Spleen (tissue), 13 donors: Measurements from ENCODE around the gene LAMB1. TPM values are rescaled to one million over a fixed set of nuclear protein-coding genes. Genes with fewer than 3 reads are reported as not detected.
A peak's percentile ranks its signal among the peaks of the same experiment; 100 is the strongest.

Experiments used
- DNase-seq: peaks from one replicate; pipeline ENCODE4 v3.0.0-alpha.2; 2020
- H3K27ac ChIP-seq, 8 donors: fragments of 200-600 bp; sonication (generic) in 7 of 8; 1 replicate in 4 of 8; 2 replicates in 4 of 8; pipeline versions ENCODE4 v1.5.0 to v1.8.0; 2016 to 2021; ENCODE audit warnings: inconsistent platforms in 4 of 8, mild to moderate bottlenecking in 4 of 8, moderate library complexity in 1 of 8
- H3K27me3 ChIP-seq, 7 donors: fragments of 200-600 bp; sonication (generic) in 6 of 7; replicated peaks in 1 of 7; 1 replicate in 4 of 7; 2 replicates in 3 of 7; pipeline versions ENCODE4 v1.5.0 to v1.8.0; 2016 to 2021; ENCODE audit warnings: inconsistent platforms in 3 of 7, mild to moderate bottlenecking in 1 of 7
- H3K36me3 ChIP-seq, 6 donors: fragments of 200-600 bp; sonication (generic) in 5 of 6; 1 replicate in 4 of 6; 2 replicates in 2 of 6; pipeline versions ENCODE4 v1.5.0 to v1.8.0; 2016 to 2021; ENCODE audit warnings: inconsistent platforms in 2 of 6
- H3K4me1 ChIP-seq, 6 donors: fragments of 200-600 bp; sonication (generic) in 5 of 6; 1 replicate in 3 of 6; 2 replicates in 3 of 6; pipeline versions ENCODE4 v1.5.0 to v1.8.0; 2016 to 2021; ENCODE audit warnings: inconsistent platforms in 3 of 6
- H3K4me3 ChIP-seq, 8 donors: fragments of 200-600 bp; sonication (generic) in 7 of 8; 1 replicate in 4 of 8; 2 replicates in 4 of 8; pipeline versions ENCODE4 v1.5.0 to v1.8.0; 2016 to 2021; ENCODE audit warnings: inconsistent platforms in 4 of 8, mild to moderate bottlenecking in 4 of 8, moderate library complexity in 2 of 8
- H3K9me3 ChIP-seq, 8 donors: fragments of 200-600 bp; sonication (generic) in 7 of 8; 1 replicate in 4 of 8; 2 replicates in 4 of 8; pipeline versions ENCODE4 v1.5.0 to v1.8.0; 2016 to 2021; ENCODE audit warnings: inconsistent platforms in 4 of 8
- CTCF ChIP-seq, 11 experiments: fragments of 200-600 bp in 7 of 11; fragments of 450-650 bp in 4 of 11; sonication (generic) in 4 of 11; IDR thresholded peaks in 8 of 11; conservative IDR thresholded peaks in 3 of 11; 1 replicate in 7 of 11; 2 replicates in 4 of 11; pipeline versions ENCODE4 v1.4.0 to v1.8.0; 2016 to 2021; ENCODE audit warnings: antibody characterized with exemption in 11 of 11, inconsistent platforms in 4 of 11, mild to moderate bottlenecking in 1 of 11
- POLR2A ChIP-seq, 3 donors: fragments of 450-650 bp; IDR thresholded peaks; one replicate each; pipeline ENCODE4 v1.5.1; 2017; ENCODE audit warnings: antibody characterized with exemption in 3 of 3, mild to moderate bottlenecking in 1 of 3
- POLR2AphosphoS5 ChIP-seq, 3 donors: sonication (generic); formaldehyde crosslinking; IDR thresholded peaks; one replicate each; pipeline ENCODE4 v1.5.1; 2017; ENCODE audit warnings: antibody characterized with exemption in 3 of 3
- WGBS, 5 donors: extraction: QIAGEN DNeasy Blood & Tissue Kit in 3 of 5; methylation state at CpG; one replicate each; pipeline versions ENCODE4 v1.1.5 to v1.1.7; 2013 to 2018; 5-methylcytosine and 5-hydroxymethylcytosine counted together
- intact Hi-C: fragments of 100-400 bp; cut with DNase I; formaldehyde crosslinking; loops from one replicate; pipeline ENCODE4 v1.15.0; 2023; ENCODE audit warnings: low total_unique reads
- long read RNA-seq, 2 donors: transcript quantifications; one replicate each; lab custom pipeline, GENCODE V29; 2026
- polyA plus RNA-seq, 3 donors: library from polyadenylated mRNA; stranded (reverse); fragments of 200-250 nt; gene quantifications; one replicate each; pipeline ENCODE4 v1.2.1, GENCODE V29; 2013
- total RNA-seq, 7 donors: library from RNA; depleted of rRNA in 3 of 7; stranded (reverse); fragments of >200 nt in 3 of 7; fragmentation: NEBNext Ultra II Directional in 4 of 7; extraction: Animal tissue kit (Norgen Biotek cat#: 25700) in 4 of 7; gene quantifications; one replicate each; pipeline versions ENCODE4 v1.1.0 to v1.2.1, GENCODE V29; 2016 to 2021
- donor health status: healthy with polysubstance abuse.
- donor health status: DM: no; HTN: no; CAD: no; lungs with moderate emphysema.
- donor health status: DM: no; HTN: no; CAD: no.
- donor health status: Bipolar disorder and iron deficiency.
- donor health status: healthy.
- donor health status: DM: no; HTN: no; CAD: no.
- donor health status: DM: yes; HTN: yes; CAD: no.

The LAMB1 gene
- 100 to 1,000 TPM in 6 of 7 donors, 10 to 100 TPM in 1; 66.4 to 181 (median 149) TPM for total RNA-seq
- polyA plus RNA-seq = 10 to 100 TPM; 51.4 to 74.8 (median 68.6) TPM
- long read RNA-seq, donor 1, full-length matches to known transcripts = 19 of 144 reads
- long read RNA-seq, donor 1, partial matches to known transcripts = 125 of 144 reads
- long read RNA-seq, donor 1, other reads (novel, unspliced or antisense) = 0 of 144 reads
- long read RNA-seq, donor 2, full-length matches to known transcripts = 13 of 92 reads
- long read RNA-seq, donor 2, partial matches to known transcripts = 79 of 92 reads
- long read RNA-seq, donor 2, other reads (novel, unspliced or antisense) = 0 of 92 reads

- no peaks in the 10 kb centered on the region for H3K9me3 ChIP-seq
- peak in 1 of 3 donors; percentile 39 for TF ChIP-seq POLR2A (IDR thresholded peaks at IDR 0.05)
- peak; percentile 60 to 78 (median 74) for TF ChIP-seq POLR2AphosphoS5 (IDR thresholded peaks at IDR 0.05)
- TF ChIP-seq CTCF (IDR thresholded peaks at IDR 0.05 in 8 of 11, conservative IDR thresholded peaks at IDR 0.05 in 3 of 11) = no peak
- H3K27me3 ChIP-seq = peaks cover 9 to 77% (median 44%) of the 10 kb centered on the region in 7 donors
- intact Hi-C loops = no loop called here
- H3K36me3 ChIP-seq = no peaks in the 10 kb centered on the region
- H3K27ac ChIP-seq = peak within 1 kb of the TSS; percentile 28 to 81 (median 75)
- peaks cover 8 to 40% (median 32%) of the 10 kb centered on the region in 6 donors for H3K4me1 ChIP-seq
- 1 to 2% (median 1%) methylated on average over 44 to 75 of the region's 75 CpGs for WGBS, 5 donors
- peak; percentile 72 for DNase-seq
- peak within 1 kb of the TSS; percentile 45 to 75 (median 50) for H3K4me3 ChIP-seq
Measured at GRCh38 chr7:108002726-108003598, at the start of gene LAMB1. LAMB1 (minus strand) TSS chr7:108003161; CDS start chr7:108002885, 276 bp downstream.

GRCh38 chr7:108051454-108051853 is 48.5 kb upstream of the LAMB1 start:
- intact Hi-C loops = no loop called here
- H3K27me3 ChIP-seq = no peaks in the 10 kb centered on the region
- no peak for DNase-seq
- no peak overlapping the region for H3K4me3 ChIP-seq
- H3K27ac ChIP-seq = no peak overlapping the region
- 35 to 89% (median 82%) methylated on average over 1 of the region's 1 CpG for WGBS, 5 donors
- no peaks in the 10 kb centered on the region for H3K36me3 ChIP-seq
- H3K4me1 ChIP-seq = peaks cover 0 to 5% (median 0%) of the 10 kb centered on the region in 6 donors
- H3K9me3 ChIP-seq = no peaks in the 10 kb centered on the region
- TF ChIP-seq CTCF (IDR thresholded peaks at IDR 0.05 in 8 of 11, conservative IDR thresholded peaks at IDR 0.05 in 3 of 11) = no peak
- no peak for TF ChIP-seq POLR2AphosphoS5 (IDR thresholded peaks at IDR 0.05)
- no peak for TF ChIP-seq POLR2A (IDR thresholded peaks at IDR 0.05)

GRCh38 chr7:108049962-108050361 is 47.0 kb upstream of the LAMB1 start:
- DNase-seq = no peak
- 81 to 90% (median 83%) methylated on average over 3 of the region's 3 CpGs for WGBS, 5 donors
- Histone ChIP-seq H3K9me3 (no peaks in the 10 kb centered on the region), H3K4me3 (no peak overlapping the region), H3K27me3 (no peaks in the 10 kb centered on the region), H3K36me3 (no peaks in the 10 kb centered on the region), H3K4me1 (peaks cover 0 to 5% (median 0%) of the 10 kb centered on the region in 6 donors), H3K27ac (no peak overlapping the region)
- intact Hi-C loops = no loop called here
- TF ChIP-seq POLR2A (IDR thresholded peaks at IDR 0.05) = no peak
- TF ChIP-seq POLR2AphosphoS5 (IDR thresholded peaks at IDR 0.05) = no peak
- TF ChIP-seq CTCF (IDR thresholded peaks at IDR 0.05 in 8 of 11, conservative IDR thresholded peaks at IDR 0.05 in 3 of 11) = no peak

- Histone ChIP-seq H3K9me3 (no peaks in the 10 kb centered on the region), H3K27ac (no peak overlapping the region), H3K36me3 (no peaks in the 10 kb centered on the region), H3K27me3 (no peaks in the 10 kb centered on the region), H3K4me1 (peaks cover 0 to 5% (median 0%) of the 10 kb centered on the region in 6 donors), H3K4me3 (no peak overlapping the region)
- no peak for DNase-seq
- 95 to 96% (median 96%) methylated on average over 3 of the region's 3 CpGs for WGBS, 5 donors
- TF ChIP-seq POLR2A (IDR thresholded peaks at IDR 0.05) = no peak
- no peak for TF ChIP-seq CTCF (IDR thresholded peaks at IDR 0.05 in 8 of 11, conservative IDR thresholded peaks at IDR 0.05 in 3 of 11)
- TF ChIP-seq POLR2AphosphoS5 (IDR thresholded peaks at IDR 0.05) = no peak
- intact Hi-C loops = no loop called here
Measured at GRCh38 chr7:108048422-108048821, 45.5 kb upstream of the LAMB1 start.
